Measurements from ENCODE around the gene KRT75.

Gene KRT75

GRCh38 chr12:52434760-52435530, 774 bp upstream of the KRT75 start:
- H3K79me2 ChIP-seq (ENCODE audit: insufficient read depth, low read length) = no peaks in the 10 kb centered on the region
- no peak overlapping the region for H3K9ac ChIP-seq (ENCODE audit: low read depth, low read length, poor library complexity, severe bottlenecking)
- no peaks in the 10 kb centered on the region for H4K20me1 ChIP-seq (ENCODE audit: insufficient read depth, low read length, poor library complexity, severe bottlenecking)
- no peak for TF ChIP-seq CTCF (conservative IDR thresholded peaks at IDR 0.05; ENCODE audit: low read length)
- TF ChIP-seq EZH2phosphoT487 (IDR thresholded peaks at IDR 0.05; ENCODE audit: borderline replicate concordance) = no peak
- no peaks in the 10 kb centered on the region for H3K36me3 ChIP-seq (ENCODE audit: insufficient read depth, low read length)
- no peaks in the 10 kb centered on the region for H3K27me3 ChIP-seq (ENCODE audit: insufficient read depth, low read length, poor library complexity, severe bottlenecking)
- H2AFZ ChIP-seq (ENCODE audit: low read length) = no peak overlapping the region
- no peaks in the 10 kb centered on the region for H3K4me1 ChIP-seq (ENCODE audit: insufficient read depth, low read length, poor library complexity, severe bottlenecking)
- no peak overlapping the region for H3K4me2 ChIP-seq (ENCODE audit: low read depth, low read length, poor library complexity, severe bottlenecking)
- no peak overlapping the region for H3K4me3 ChIP-seq (ENCODE audit: low read length, poor library complexity, severe bottlenecking)
- H3F3A ChIP-seq (ENCODE audit: low read depth) = no peaks in the 10 kb centered on the region
- no peaks in the 10 kb centered on the region for H3K9me3 ChIP-seq (ENCODE audit: insufficient read depth, low read depth, low read length)
- no peaks in the 10 kb centered on the region for H3K9me2 ChIP-seq (replicated peaks; ENCODE audit: low read depth, low read length)

GRCh38 chr12:52433501-52434080, 580 bp downstream of the KRT75 start:
- Histone ChIP-seq H2AFZ (ENCODE audit: low read length) (no peak overlapping the region), H3K27me3 (ENCODE audit: insufficient read depth, low read length, poor library complexity, severe bottlenecking) (peaks cover 7% of the 10 kb centered on the region), H3K36me3 (ENCODE audit: insufficient read depth, low read length) (no peaks in the 10 kb centered on the region), H3K4me2 (ENCODE audit: low read depth, low read length, poor library complexity, severe bottlenecking) (no peak overlapping the region), H3F3A (ENCODE audit: low read depth) (no peaks in the 10 kb centered on the region), H3K79me2 (ENCODE audit: insufficient read depth, low read length) (no peaks in the 10 kb centered on the region), H3K9me3 (ENCODE audit: insufficient read depth, low read depth, low read length) (no peaks in the 10 kb centered on the region), H3K4me1 (ENCODE audit: insufficient read depth, low read length, poor library complexity, severe bottlenecking) (no peaks in the 10 kb centered on the region), H3K9me2 (replicated peaks; ENCODE audit: low read depth, low read length) (no peaks in the 10 kb centered on the region), H3K4me3 (ENCODE audit: low read length, poor library complexity, severe bottlenecking) (no peak overlapping the region), H4K20me1 (ENCODE audit: insufficient read depth, low read length, poor library complexity, severe bottlenecking) (no peaks in the 10 kb centered on the region), H3K9ac (ENCODE audit: low read depth, low read length, poor library complexity, severe bottlenecking) (no peak overlapping the region)
- TF ChIP-seq CTCF (conservative IDR thresholded peaks at IDR 0.05; ENCODE audit: low read length) (no peak), EZH2phosphoT487 (IDR thresholded peaks at IDR 0.05; ENCODE audit: borderline replicate concordance) (no peak)

- no peaks in the 10 kb centered on the region for H4K20me1 ChIP-seq (ENCODE audit: insufficient read depth, low read length, poor library complexity, severe bottlenecking)
- no peaks in the 10 kb centered on the region for H3K36me3 ChIP-seq (ENCODE audit: insufficient read depth, low read length)
- H3K79me2 ChIP-seq (ENCODE audit: insufficient read depth, low read length) = no peaks in the 10 kb centered on the region
- no peak for TF ChIP-seq EZH2phosphoT487 (IDR thresholded peaks at IDR 0.05; ENCODE audit: borderline replicate concordance)
- TF ChIP-seq CTCF (conservative IDR thresholded peaks at IDR 0.05; ENCODE audit: low read length) = no peak
- no peak overlapping the region for H3K9ac ChIP-seq (ENCODE audit: low read depth, low read length, poor library complexity, severe bottlenecking)
- H3K4me2 ChIP-seq (ENCODE audit: low read depth, low read length, poor library complexity, severe bottlenecking) = no peak overlapping the region
- no peak overlapping the region for H3K4me3 ChIP-seq (ENCODE audit: low read length, poor library complexity, severe bottlenecking)
- no peaks in the 10 kb centered on the region for H3F3A ChIP-seq (ENCODE audit: low read depth)
- no peak overlapping the region for H2AFZ ChIP-seq (ENCODE audit: low read length)
- H3K4me1 ChIP-seq (ENCODE audit: insufficient read depth, low read length, poor library complexity, severe bottlenecking) = no peaks in the 10 kb centered on the region
- H3K9me2 ChIP-seq (replicated peaks; ENCODE audit: low read depth, low read length) = no peaks in the 10 kb centered on the region
- H3K27me3 ChIP-seq (ENCODE audit: insufficient read depth, low read length, poor library complexity, severe bottlenecking) = peaks cover 8% of the 10 kb centered on the region
- H3K9me3 ChIP-seq (ENCODE audit: insufficient read depth, low read depth, low read length) = no peaks in the 10 kb centered on the region
Measured at GRCh38 chr12:52432559-52433207, 1.5 kb downstream of the KRT75 start.
